Stimulated activated CD4-positive, alpha-beta T cell treated with anti-CD3 and anti-CD28 coated beads, Interleukin-4, amount 100 ng/mL, for 4 hours (primary cell): ENCODE data around the gene DOCK8.

Experiments
- DNase-seq, 2 experiments: peaks; one replicate each; pipeline ENCODE4 v3.0.0-alpha.2; 2020

The DOCK8 gene

GRCh38 chr9:431701-432100, 217.0 kb downstream of the DOCK8 start:
- no peak for DNase-seq

GRCh38 chr9:436482-436881, 221.8 kb downstream of the DOCK8 start:
- DNase-seq, result no peak

GRCh38 chr9:437066-437465, 222.4 kb downstream of the DOCK8 start:
- no peak for DNase-seq

- no peak for DNase-seq
These were observed 222.9 kb downstream of the DOCK8 start for GRCh38 chr9:437574-438001.

DNA sequence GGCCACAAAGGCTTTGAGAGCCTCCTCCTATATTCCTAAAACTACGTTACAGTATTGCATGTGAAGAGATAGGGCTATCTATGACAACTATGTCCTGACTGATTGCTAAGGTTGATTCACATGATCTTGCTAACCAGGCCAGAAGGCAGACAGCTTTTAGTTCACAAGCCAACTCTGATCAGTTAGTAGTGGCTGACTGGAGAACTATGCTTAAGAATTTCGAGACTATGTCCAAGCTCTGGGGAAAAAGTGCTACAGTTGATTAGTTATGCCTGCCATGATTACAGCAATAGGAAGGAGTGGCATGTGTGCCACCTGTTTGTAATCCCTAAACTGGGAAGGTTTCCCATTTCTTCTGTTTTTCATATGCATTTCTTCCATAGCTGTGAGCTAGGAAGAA, 223.4 kb downstream of the DOCK8 start:
- no peak for DNase-seq

GRCh38 chr9:438961-439768, 224.5 kb downstream of the DOCK8 start:
- no peak for DNase-seq

DNA sequence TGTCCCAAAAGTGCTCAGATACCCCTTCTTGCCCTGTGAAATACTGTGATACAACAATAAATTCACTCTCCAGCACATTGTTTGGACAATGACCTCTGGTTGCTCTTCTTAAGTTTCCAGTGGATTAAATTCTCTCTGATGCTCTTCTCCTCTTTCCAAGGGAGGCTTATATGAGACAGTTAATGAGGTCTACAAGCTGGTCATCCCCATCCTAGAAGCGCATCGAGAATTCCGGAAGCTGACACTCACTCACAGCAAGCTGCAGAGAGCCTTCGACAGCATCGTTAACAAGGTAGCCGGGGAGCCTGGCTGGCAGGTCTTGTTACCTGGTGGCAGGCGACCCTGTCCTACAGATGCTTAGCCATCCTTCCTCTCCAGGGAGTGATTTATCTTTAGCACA, 226.5 kb downstream of the DOCK8 start:
- DNase-seq, result no peak

GRCh38 chr9:444528-444927, 229.9 kb downstream of the DOCK8 start:
- DNase-seq, result no peak

GRCh38 chr9:445033-445432, 230.4 kb downstream of the DOCK8 start:
- no peak for DNase-seq

DNA sequence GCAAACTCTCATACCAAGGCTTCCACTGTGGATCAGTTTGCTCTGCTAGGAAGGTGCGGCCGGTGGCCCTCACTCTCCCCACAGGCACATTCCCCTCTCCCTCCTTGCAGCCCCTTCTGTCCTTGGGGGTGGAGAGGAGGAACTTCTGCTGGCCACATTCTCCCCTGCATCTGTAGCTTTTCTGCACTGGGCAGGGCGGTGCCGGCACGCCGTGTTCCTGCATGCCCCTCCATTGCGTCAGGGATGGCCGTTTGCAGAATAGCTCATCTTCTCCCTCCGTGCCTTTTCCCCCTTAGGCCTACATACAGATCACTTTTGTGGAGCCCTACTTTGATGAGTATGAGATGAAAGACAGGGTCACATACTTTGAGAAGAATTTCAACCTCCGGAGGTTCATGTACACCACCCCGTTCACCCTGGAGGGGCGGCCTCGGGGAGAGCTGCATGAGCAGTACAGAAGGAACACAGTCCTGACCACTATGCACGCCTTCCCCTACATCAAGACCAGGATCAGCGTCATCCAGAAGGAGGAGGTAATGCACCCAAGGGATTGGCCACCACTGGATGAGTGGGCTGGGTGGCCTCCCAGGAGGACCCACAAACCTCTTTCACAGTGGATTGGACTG, 231.5 kb downstream of the DOCK8 start:
- DNase-seq, result no peak

- peak; percentile 21 to 75 for DNase-seq
These were observed 232.8 kb downstream of the DOCK8 start for GRCh38 chr9:447230-448025.

GRCh38 chr9:450057-450456, 235.4 kb downstream of the DOCK8 start:
- no peak for DNase-seq

DNA sequence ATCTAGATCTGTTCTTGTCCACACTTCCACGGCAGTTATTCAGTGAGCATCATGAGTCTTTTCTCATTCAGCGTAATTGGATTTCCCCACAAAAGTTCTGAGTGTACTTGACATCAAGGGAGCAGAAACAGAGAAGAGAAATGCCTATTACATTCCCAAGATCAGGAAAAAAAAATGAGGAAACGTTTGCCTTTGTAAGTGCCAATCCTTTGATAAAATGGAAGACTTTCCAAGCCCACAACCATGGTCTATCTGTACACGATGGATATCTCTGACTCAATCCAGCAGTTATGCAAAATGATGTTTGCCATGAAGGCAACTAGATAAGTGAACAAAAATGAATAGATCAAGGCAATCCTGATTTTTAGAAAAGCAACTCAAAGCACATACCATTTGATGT, 235.9 kb downstream of the DOCK8 start:
- no peak for DNase-seq

DNA sequence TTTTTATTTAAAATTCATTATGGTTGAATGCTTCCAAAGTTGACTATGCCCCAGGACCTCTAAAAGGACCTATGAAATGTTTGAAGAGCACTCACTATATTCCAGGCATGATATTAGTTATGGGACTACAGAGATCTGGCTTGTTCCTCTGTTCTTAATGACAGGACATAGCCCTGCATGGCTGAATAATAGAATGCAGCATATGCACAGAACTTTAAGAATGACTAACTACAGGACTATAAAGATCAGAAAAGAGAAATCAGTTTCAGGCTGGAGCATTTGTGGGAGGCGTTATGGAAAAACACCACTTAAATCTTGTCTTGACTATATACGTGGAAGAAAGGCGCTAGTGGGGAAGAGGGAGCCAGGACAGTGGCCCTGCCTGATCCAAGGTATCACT, 239.2 kb downstream of the DOCK8 start:
- DNase-seq, result no peak

DNA sequence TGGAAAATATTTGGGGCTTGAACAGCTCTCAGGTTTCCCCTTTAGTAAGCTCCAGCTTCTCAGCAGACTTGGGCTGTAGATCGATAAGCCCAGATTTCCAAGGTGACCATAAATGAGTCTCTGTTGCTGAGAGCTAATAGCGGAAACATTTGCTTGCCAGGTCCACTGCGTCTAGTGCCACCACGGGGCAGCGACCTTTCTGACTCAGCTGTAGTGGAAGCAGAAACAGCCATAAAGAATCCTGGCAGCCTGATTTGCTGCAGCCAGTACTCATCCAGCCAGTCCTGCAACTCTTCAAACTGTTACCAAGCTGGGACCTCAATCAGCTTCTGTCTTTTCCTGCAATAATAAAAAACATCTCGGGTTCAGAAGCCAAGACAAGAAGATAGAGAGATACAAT, 241.7 kb downstream of the DOCK8 start:
- DNase-seq, result no peak

- no peak for DNase-seq
These were observed 243.9 kb downstream of the DOCK8 start for GRCh38 chr9:458590-458989.

DNA sequence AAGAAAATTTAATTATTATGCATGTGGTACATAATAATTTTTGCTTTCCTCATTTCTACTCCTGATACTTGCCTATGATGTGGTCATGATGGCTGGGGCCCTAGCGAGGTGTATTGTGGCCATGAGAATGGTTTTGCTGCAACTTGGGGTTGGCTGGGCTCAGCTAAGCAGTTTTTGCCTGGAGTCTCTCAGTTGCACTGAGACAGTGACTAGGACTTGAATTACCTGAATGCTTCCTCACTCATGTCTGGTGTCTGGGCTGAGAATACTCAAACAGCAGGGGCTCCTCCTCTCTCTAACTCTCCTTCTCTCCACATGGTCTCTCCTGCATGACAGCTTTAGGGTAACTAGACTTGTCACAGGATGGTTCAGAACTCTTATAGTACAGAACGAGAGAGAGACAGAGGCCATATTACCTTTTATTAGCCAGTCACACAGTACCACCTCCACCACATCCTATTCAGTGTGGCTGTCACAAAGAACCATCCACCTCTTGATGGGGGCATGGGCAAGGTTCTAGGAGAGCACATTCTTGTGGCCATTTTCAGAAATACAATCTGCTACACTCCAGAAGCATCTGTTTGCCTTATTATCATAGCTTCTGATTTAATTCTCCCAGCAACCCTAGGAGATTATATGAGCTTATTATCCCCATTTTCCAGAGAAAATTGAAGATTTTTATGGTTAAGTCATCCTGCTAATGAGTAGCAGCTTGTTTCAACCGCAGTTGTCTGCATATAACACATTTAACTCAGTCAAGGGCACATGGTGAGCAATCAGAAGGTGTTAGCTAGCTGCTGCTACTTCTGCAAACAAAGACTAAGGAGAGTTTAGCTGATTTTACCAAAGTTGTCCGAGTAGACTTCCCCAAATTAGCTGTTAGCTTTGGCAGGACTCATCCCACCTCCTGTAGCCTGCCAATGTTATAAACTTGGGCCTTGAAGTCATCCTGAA, 245.1 kb downstream of the DOCK8 start:
- DNase-seq, result no peak

GRCh38 chr9:462121-462520, 247.5 kb downstream of the DOCK8 start:
- DNase-seq, result no peak

DNA sequence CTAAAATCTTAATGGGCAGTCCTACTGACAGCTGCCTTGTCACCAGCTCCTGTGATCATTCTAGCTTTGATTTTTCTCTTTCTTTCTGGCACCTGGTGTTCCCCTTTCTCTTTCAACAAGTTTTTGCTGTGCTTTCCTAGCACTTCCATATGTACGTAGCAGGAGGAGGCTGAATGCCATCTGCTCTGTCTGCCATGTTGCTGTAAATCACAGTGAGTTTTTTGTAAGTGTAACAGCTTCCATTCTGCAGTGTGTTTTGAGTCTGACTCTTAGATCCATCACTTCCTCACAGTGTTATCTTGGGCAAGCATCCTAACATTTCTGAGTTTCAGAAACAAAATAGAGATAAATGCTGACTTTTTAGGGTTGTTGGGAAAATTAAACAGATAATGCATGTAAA, 247.9 kb downstream of the DOCK8 start:
- no peak for DNase-seq

DNA sequence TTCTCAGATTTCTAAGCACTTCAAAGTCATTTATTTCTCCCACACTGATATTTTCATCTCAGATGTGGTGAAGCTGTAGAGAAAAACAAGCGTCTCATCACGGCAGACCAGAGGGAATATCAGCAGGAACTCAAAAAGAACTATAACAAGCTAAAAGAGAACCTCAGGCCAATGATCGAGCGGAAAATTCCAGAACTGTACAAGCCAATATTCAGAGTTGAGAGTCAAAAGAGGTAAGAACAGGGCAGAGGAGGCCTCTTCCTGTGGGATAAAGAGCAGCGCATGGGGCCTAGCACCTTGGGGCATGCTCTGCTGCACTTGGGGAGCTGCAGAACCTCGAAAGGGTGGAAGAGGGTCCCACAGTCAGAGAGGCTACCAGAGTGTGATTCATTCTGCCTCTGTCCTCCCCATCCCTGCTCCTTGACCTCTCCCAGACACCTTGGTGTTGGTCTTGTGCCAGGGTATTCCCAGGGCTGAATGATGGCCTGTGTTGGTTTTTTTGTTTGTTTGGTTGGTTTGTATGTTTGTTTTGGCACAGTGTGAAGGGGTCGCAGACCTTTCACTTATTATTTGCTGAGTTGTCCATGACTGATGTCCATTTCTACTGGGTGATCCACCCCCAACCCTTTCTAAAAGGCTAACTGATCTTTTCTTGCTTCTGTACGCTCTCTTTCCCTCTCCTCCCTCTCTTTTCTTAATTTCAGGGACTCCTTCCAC, 248.9 kb downstream of the DOCK8 start:
- DNase-seq, result no peak

GRCh38 chr9:466747-467146, 252.1 kb downstream of the DOCK8 start:
- no peak for DNase-seq
